ENCODE measurements around the gene HFM1.

DNA sequence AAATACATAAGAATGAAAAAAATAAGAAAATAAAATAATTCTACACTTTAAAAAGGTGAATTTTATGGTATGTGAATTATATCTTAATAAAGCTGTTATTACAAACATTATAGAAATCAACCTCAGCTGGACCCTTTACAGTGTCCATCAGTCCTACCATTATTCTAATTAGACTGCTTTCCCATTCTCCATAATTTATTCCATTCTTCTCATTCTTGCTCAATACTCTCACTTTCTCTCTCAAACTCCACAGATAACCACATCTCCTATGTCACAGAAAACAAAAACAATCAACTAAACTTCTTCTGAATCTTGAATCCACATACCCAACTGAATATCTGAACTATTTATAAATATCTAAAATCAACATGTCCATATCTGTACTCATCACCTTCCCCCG is 11.6 kb downstream of the HFM1 start:
- TF ChIP-seq, protein P1, sequence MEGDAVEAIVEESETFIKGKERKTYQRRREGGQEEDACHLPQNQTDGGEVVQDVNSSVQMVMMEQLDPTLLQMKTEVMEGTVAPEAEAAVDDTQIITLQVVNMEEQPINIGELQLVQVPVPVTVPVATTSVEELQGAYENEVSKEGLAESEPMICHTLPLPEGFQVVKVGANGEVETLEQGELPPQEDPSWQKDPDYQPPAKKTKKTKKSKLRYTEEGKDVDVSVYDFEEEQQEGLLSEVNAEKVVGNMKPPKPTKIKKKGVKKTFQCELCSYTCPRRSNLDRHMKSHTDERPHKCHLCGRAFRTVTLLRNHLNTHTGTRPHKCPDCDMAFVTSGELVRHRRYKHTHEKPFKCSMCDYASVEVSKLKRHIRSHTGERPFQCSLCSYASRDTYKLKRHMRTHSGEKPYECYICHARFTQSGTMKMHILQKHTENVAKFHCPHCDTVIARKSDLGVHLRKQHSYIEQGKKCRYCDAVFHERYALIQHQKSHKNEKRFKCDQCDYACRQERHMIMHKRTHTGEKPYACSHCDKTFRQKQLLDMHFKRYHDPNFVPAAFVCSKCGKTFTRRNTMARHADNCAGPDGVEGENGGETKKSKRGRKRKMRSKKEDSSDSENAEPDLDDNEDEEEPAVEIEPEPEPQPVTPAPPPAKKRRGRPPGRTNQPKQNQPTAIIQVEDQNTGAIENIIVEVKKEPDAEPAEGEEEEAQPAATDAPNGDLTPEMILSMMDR (IDR thresholded peaks at IDR 0.05; ENCODE audit: poor library complexity) = no peak
- no peak for TF ChIP-seq EZH2 (IDR thresholded peaks at IDR 0.05; ENCODE audit: borderline replicate concordance)

All from hepatocyte (in vitro differentiated cells).